ENCODE results near the gene KANK4. TPM values are rescaled to one million over a fixed set of nuclear protein-coding genes. Genes with fewer than 3 reads are reported as not detected.

The KANK4 gene
- total and polyA plus RNA-seq, 12 donors = 0.12 to 1.1 (median 0.26) TPM; not detected in 2

GRCh38 chr1:62333441-62333840, 14.2 kb upstream of the KANK4 start:
- 66 to 87% (median 70%) methylated on average over 3 to 7 of the region's 7 CpGs for WGBS, 4 donors
- no peaks in the 10 kb centered on the region for H3K36me3 ChIP-seq (replicated peaks in 1 of 2)
- intact Hi-C loops (cut with DNase I) = no loop called here
- no peaks in the 10 kb centered on the region for H3K9me3 ChIP-seq (replicated peaks in 1 of 3)
- no peak overlapping the region for H3K4me3 ChIP-seq
- no peak overlapping the region for H3K27ac ChIP-seq
- H3K27me3 ChIP-seq = no peaks in the 10 kb centered on the region
- peaks cover 0 to 10% of the 10 kb centered on the region in 2 donors for H3K4me1 ChIP-seq (replicated peaks in 1 of 2)
- no peak for DNase-seq
- no peak for TF ChIP-seq POLR2A (IDR thresholded peaks at IDR 0.05)
- no peak for TF ChIP-seq CTCF (IDR thresholded peaks at IDR 0.05)

- no peak for TF ChIP-seq CTCF (IDR thresholded peaks at IDR 0.05)
- TF ChIP-seq POLR2A (IDR thresholded peaks at IDR 0.05) = no peak
- Histone ChIP-seq H3K36me3 (replicated peaks in 1 of 2) (no peaks in the 10 kb centered on the region), H3K4me1 (replicated peaks in 1 of 2) (no peaks in the 10 kb centered on the region), H3K4me3 (no peak overlapping the region), H3K9me3 (replicated peaks in 1 of 3) (no peaks in the 10 kb centered on the region), H3K27me3 (no peaks in the 10 kb centered on the region), H3K27ac (no peak overlapping the region)
- 67 to 88% (median 69%) methylated on average over 2 to 22 of the region's 22 CpGs for WGBS, 4 donors
- DNase-seq = no peak
- intact Hi-C loops (cut with DNase I) = no loop called here
Observed at GRCh38 chr1:62327360-62328055, 8.3 kb upstream of the KANK4 start.

- DNase-seq = no peak
- no peaks in the 10 kb centered on the region for H3K9me3 ChIP-seq (replicated peaks in 1 of 3)
- H3K4me3 ChIP-seq = no peak overlapping the region
- H3K27me3 ChIP-seq = no peaks in the 10 kb centered on the region
- H3K4me1 ChIP-seq (replicated peaks in 1 of 2) = no peaks in the 10 kb centered on the region
- intact Hi-C loops (cut with DNase I) = no loop called here
- 53 to 80% (median 73%) methylated on average over 1 to 2 of the region's 2 CpGs for WGBS, 4 donors
- TF ChIP-seq CTCF (IDR thresholded peaks at IDR 0.05) (no peak), POLR2A (IDR thresholded peaks at IDR 0.05) (no peak)
- no peaks in the 10 kb centered on the region for H3K36me3 ChIP-seq (replicated peaks in 1 of 2)
- peak overlapping the region in 1 of 5 donors; percentile 58 for H3K27ac ChIP-seq
Observed at GRCh38 chr1:62325681-62326080, 6.4 kb upstream of the KANK4 start.

GRCh38 chr1:62325081-62325480, 5.8 kb upstream of the KANK4 start:
- intact Hi-C loops (cut with DNase I) = no loop called here

More at GRCh38 chr1:62325081-62325480, 5.8 kb upstream of the KANK4 start:
- H3K4me3 ChIP-seq = no peak overlapping the region
- H3K9me3 ChIP-seq (replicated peaks in 1 of 3) = no peaks in the 10 kb centered on the region
- no peaks in the 10 kb centered on the region for H3K36me3 ChIP-seq (replicated peaks in 1 of 2)
- 68 to 78% (median 71%) methylated on average over 5 of the region's 5 CpGs for WGBS, 4 donors
- DNase-seq = no peak
- peak overlapping the region in 1 of 5 donors; percentile 58 for H3K27ac ChIP-seq
- TF ChIP-seq POLR2A (IDR thresholded peaks at IDR 0.05) (no peak), CTCF (IDR thresholded peaks at IDR 0.05) (no peak)
- peaks cover 4% of the 10 kb centered on the region for H3K27me3 ChIP-seq
- no peaks in the 10 kb centered on the region for H3K4me1 ChIP-seq (replicated peaks in 1 of 2)

Data from adrenal gland (tissue), 12 donors.